ENCODE data around the gene TANC1.

GRCh38 chr2:159067971-159068370, 99.5 kb downstream of the TANC1 start:
- TF ChIP-seq, protein P1, sequence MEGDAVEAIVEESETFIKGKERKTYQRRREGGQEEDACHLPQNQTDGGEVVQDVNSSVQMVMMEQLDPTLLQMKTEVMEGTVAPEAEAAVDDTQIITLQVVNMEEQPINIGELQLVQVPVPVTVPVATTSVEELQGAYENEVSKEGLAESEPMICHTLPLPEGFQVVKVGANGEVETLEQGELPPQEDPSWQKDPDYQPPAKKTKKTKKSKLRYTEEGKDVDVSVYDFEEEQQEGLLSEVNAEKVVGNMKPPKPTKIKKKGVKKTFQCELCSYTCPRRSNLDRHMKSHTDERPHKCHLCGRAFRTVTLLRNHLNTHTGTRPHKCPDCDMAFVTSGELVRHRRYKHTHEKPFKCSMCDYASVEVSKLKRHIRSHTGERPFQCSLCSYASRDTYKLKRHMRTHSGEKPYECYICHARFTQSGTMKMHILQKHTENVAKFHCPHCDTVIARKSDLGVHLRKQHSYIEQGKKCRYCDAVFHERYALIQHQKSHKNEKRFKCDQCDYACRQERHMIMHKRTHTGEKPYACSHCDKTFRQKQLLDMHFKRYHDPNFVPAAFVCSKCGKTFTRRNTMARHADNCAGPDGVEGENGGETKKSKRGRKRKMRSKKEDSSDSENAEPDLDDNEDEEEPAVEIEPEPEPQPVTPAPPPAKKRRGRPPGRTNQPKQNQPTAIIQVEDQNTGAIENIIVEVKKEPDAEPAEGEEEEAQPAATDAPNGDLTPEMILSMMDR (IDR thresholded peaks at IDR 0.05): no peak
- TF ChIP-seq POLR2AphosphoS5 (IDR thresholded peaks at IDR 0.05) (no peak), POLR2A (IDR thresholded peaks at IDR 0.05) (no peak), EP300 (IDR thresholded peaks at IDR 0.05) (no peak)

Measured in sigmoid colon (tissue), 4 donors.